Lower lobe of right lung (tissue), 2 donors: Measurements from ENCODE around the gene GFRA4. TPM values are rescaled to one million over a fixed set of nuclear protein-coding genes. Genes with fewer than 3 reads are reported as not detected.

Source experiments
- ATAC-seq, 2 donors: fragments of 200-7000 bp; cut with Tn5 transposase; one replicate each; pipeline ENCODE4 v1.9.1; 2020 to 2022; ENCODE audit warnings: mild to moderate bottlenecking in 2 of 2, moderate library complexity in 2 of 2
- DNase-seq: peaks from one replicate; pipeline ENCODE4 v3.0.0-alpha.2; 2020
- H3K27ac ChIP-seq: fragments of 200-600 bp; one replicate; pipeline ENCODE4 v1.8.0; 2022
- H3K27me3 ChIP-seq: fragments of 200-600 bp; one replicate; pipeline ENCODE4 v1.8.0; 2022; ENCODE audit warnings: low read depth
- H3K36me3 ChIP-seq: fragments of 200-600 bp; one replicate; pipeline ENCODE4 v1.8.0; 2022; ENCODE audit warnings: mild to moderate bottlenecking
- H3K4me1 ChIP-seq: fragments of 200-600 bp; one replicate; pipeline ENCODE4 v1.8.0; 2022
- H3K4me3 ChIP-seq: fragments of 200-600 bp; one replicate; pipeline ENCODE4 v1.8.0; 2022; ENCODE audit warnings: mild to moderate bottlenecking
- H3K9me3 ChIP-seq: fragments of 200-600 bp; one replicate; pipeline ENCODE4 v1.8.0; 2022
- CTCF ChIP-seq: fragments of 200-600 bp; IDR thresholded peaks from one replicate; pipeline ENCODE4 v1.8.0; 2022; ENCODE audit warnings: antibody characterized with exemption, mild to moderate bottlenecking
- intact Hi-C: fragments of 100-400 bp; cut with DNase I; formaldehyde crosslinking; loops from one replicate; pipeline ENCODE4 v1.11.0; 2022
- total RNA-seq: library from RNA; stranded (reverse); fragmentation: NEBNext Ultra II Directional; extraction: Animal tissue kit (Norgen Biotek cat#: 25700); gene quantifications from one replicate; pipeline ENCODE4 v1.2.1, GENCODE V29; 2021
- donor health status: DM: no; HTN: yes; CAD: no; lungs with severe emphysema.

GFRA4 gene
- total RNA-seq, 1 donor from 2014 or later, result not detected

GRCh38 chr20:3614466-3614865 is 48.7 kb downstream of the GFRA4 start:
- intact Hi-C loops, result no loop called here
- Histone ChIP-seq H3K9me3 (no peaks in the 10 kb centered on the region), H3K4me1 (peaks cover 18% of the 10 kb centered on the region), H3K27me3 (no peaks in the 10 kb centered on the region), H3K27ac (no peak overlapping the region), H3K36me3 (no peaks in the 10 kb centered on the region), H3K4me3 (peak overlapping the region; percentile 6)
- ATAC-seq (no peak), DNase-seq (no peak)
- TF ChIP-seq CTCF, result no peak

GRCh38 chr20:3613821-3614440 is 49.3 kb downstream of the GFRA4 start:
- Histone ChIP-seq H3K4me3 (peak overlapping the region; percentile 6), H3K27me3 (no peaks in the 10 kb centered on the region), H3K36me3 (no peaks in the 10 kb centered on the region), H3K9me3 (no peaks in the 10 kb centered on the region), H3K4me1 (peaks cover 18% of the 10 kb centered on the region), H3K27ac (no peak overlapping the region)
- TF ChIP-seq CTCF, result no peak
- DNase-seq (no peak), ATAC-seq (peak in 1 of 2 donors; percentile 31)
- intact Hi-C loops, result no loop called here

- Histone ChIP-seq H3K27me3 (no peaks in the 10 kb centered on the region), H3K9me3 (no peaks in the 10 kb centered on the region), H3K4me3 (peak overlapping the region; percentile 1), H3K36me3 (no peaks in the 10 kb centered on the region), H3K4me1 (peaks cover 18% of the 10 kb centered on the region), H3K27ac (no peak overlapping the region)
- DNase-seq, result no peak
- intact Hi-C loops, result no loop called here
- ATAC-seq, result peak; percentile 67 to 70
- no peak for TF ChIP-seq CTCF
Measured at GRCh38 chr20:3612795-3613572, 50.2 kb downstream of the GFRA4 start.

GRCh38 chr20:3611901-3612300 is 51.3 kb downstream of the GFRA4 start:
- TF ChIP-seq CTCF, result no peak
- H3K9me3 ChIP-seq, result no peaks in the 10 kb centered on the region
- no peaks in the 10 kb centered on the region for H3K27me3 ChIP-seq
- H3K4me3 ChIP-seq, result no peak overlapping the region
- H3K4me1 ChIP-seq, result peaks cover 18% of the 10 kb centered on the region
- intact Hi-C loops, result no loop called here
- no peak for ATAC-seq
- H3K36me3 ChIP-seq, result no peaks in the 10 kb centered on the region
- H3K27ac ChIP-seq, result no peak overlapping the region
- DNase-seq, result no peak

Other genes starting within 250 kb of the GFRA4 start
- gene ATRN, start 192.4 kb downstream of the GFRA4 start, total RNA-seq, result 29.2 TPM
- gene ADAM33, start 18.6 kb upstream of the GFRA4 start, total RNA-seq, result 11.7 TPM
- 114 TPM for gene SIGLEC1, start 49.2 kb upstream of the GFRA4 start, total RNA-seq
- gene HSPA12B, start 69.3 kb upstream of the GFRA4 start, total RNA-seq, result 36.9 TPM
- gene ADISSP, start 104.4 kb upstream of the GFRA4 start, total RNA-seq, result 33.2 TPM
- gene SPEF1, start 118.0 kb upstream of the GFRA4 start, total RNA-seq, result 3.9 TPM
- 76.2 TPM for gene CENPB, start 123.3 kb upstream of the GFRA4 start, total RNA-seq
- gene CDC25B, start 132.9 kb upstream of the GFRA4 start, total RNA-seq, result 97.7 TPM
- 11.1 TPM for gene AP5S1, start 157.1 kb upstream of the GFRA4 start, total RNA-seq
- 42.9 TPM for gene MAVS, start 183.4 kb upstream of the GFRA4 start, total RNA-seq
- 39.1 TPM for gene PANK2, start 226.0 kb upstream of the GFRA4 start, total RNA-seq